Stimulated activated naive CD8-positive, alpha-beta T cell treated with anti-CD3 and anti-CD28 coated beads, Interleukin-15, amount 100 ng/mL, for 72 hours (primary cell): ENCODE measurements around the gene C1orf146.
"Not testable (repeated sequence)": the region's sequence is repeated elsewhere in the genome, so short reads cannot be mapped to it uniquely, and the experiment has no call there.

Experiments used
- ATAC-seq: fragments of 150-1000 bp; cut with Tn5 transposase; 2 replicates; pipeline ENCODE4 v1.10.0; 2021; ENCODE audit warnings: mild to moderate bottlenecking, moderate library complexity
- DNase-seq, 2 donors: peaks; one replicate each; pipeline ENCODE4 v3.0.0; 2021 to 2022
- H3K27ac Mint-ChIP-seq, 2 donors: one replicate each; pipeline ENCODE4 v1.8.0; 2022; ENCODE audit warnings: mild to moderate bottlenecking in 2 of 2, mixed read lengths in 2 of 2, moderate library complexity in 2 of 2
- H3K27me3 Mint-ChIP-seq: one replicate; pipeline ENCODE4 v1.8.0; 2022; ENCODE audit warnings: mixed read lengths
- H3K4me1 Mint-ChIP-seq: one replicate; pipeline ENCODE4 v1.8.0; 2022; ENCODE audit warnings: mild to moderate bottlenecking, mixed read lengths
- H3K4me3 Mint-ChIP-seq, 2 donors: one replicate each; pipeline ENCODE4 v1.8.0; 2022; ENCODE audit warnings: mild to moderate bottlenecking in 2 of 2, mixed read lengths in 2 of 2, moderate library complexity in 1 of 2
- H3K9me3 Mint-ChIP-seq, 2 donors: one replicate each; pipeline ENCODE4 v1.8.0; 2022; ENCODE audit warnings: mixed read lengths in 2 of 2

Gene C1orf146

DNA sequence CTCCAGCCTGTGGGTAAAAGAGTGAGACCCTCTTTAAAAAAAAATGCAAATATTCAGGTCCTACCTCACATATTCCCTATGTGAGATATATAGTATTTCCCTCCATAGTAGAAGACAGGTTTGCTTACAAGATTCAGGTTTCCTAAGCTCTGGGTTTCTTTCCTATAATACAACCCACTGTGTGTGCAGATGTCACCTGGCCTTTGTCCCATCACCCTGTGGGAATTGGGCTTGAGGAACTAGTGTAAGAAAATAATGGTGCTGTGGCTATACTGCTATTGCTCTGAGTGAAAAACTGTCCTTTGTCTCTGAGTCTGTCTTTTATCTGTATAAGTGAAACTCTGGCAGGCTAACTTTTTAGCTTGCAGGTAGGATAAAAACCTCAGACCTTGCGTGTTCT is 13.0 kb downstream of the C1orf146 start:
- Mint-ChIP-seq H3K27me3 (no peaks in the 10 kb centered on the region), H3K4me3 (no peak overlapping the region), H3K4me1 (no peaks in the 10 kb centered on the region), H3K27ac (no peak overlapping the region), H3K9me3 (no peaks in the 10 kb centered on the region)
- DNase-seq, result no peak
- ATAC-seq, result no peak

GRCh38 chr1:92240034-92240433 is 22.3 kb downstream of the C1orf146 start:
- no peak overlapping the region for H3K27ac Mint-ChIP-seq
- H3K4me1 Mint-ChIP-seq, result no peaks in the 10 kb centered on the region
- ATAC-seq (no peak), DNase-seq (no peak)
- peaks cover 12% of the 10 kb centered on the region for H3K27me3 Mint-ChIP-seq
- no peak overlapping the region for H3K4me3 Mint-ChIP-seq
- H3K9me3 Mint-ChIP-seq, result no peaks in the 10 kb centered on the region

DNA sequence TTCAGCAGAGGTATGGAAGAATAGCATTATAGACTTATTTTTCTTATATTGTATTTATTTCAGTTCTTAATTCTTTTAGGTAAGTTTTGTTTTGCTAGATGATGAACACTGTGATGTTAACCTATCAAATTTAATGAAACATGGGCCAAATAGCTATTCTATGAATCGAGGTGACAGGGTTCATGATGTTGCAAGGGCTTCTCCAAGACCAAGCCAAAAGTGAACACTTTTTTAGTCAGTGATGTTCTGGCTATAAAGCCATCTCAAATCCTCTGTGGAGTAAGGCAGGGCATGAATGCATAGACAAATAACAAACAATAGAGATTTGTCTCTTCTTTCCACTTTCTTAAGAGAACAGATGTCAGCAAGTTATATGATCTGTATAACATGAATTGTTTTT is 26.7 kb downstream of the C1orf146 start:
- no peak for DNase-seq
- no peak for ATAC-seq
- no peaks in the 10 kb centered on the region for H3K27me3 Mint-ChIP-seq
- H3K27ac Mint-ChIP-seq, result no peak overlapping the region
- no peaks in the 10 kb centered on the region for H3K9me3 Mint-ChIP-seq
- H3K4me1 Mint-ChIP-seq, result no peaks in the 10 kb centered on the region
- no peak overlapping the region for H3K4me3 Mint-ChIP-seq

GRCh38 chr1:92254714-92255113 is 37.0 kb downstream of the C1orf146 start:
- not testable (repeated sequence) for H3K27me3 Mint-ChIP-seq, DNase-seq, ATAC-seq, H3K27ac Mint-ChIP-seq, H3K4me3 Mint-ChIP-seq, H3K4me1 Mint-ChIP-seq
- peaks cover 19 to 35% of the 10 kb centered on the region in 2 donors for H3K9me3 Mint-ChIP-seq

- no peak for ATAC-seq
- H3K4me1 Mint-ChIP-seq, result no peaks in the 10 kb centered on the region
- peaks cover 19 to 23% of the 10 kb centered on the region in 2 donors for H3K9me3 Mint-ChIP-seq
- no peak for DNase-seq
- H3K4me3 Mint-ChIP-seq, result no peak overlapping the region
- no peaks in the 10 kb centered on the region for H3K27me3 Mint-ChIP-seq
- no peak overlapping the region for H3K27ac Mint-ChIP-seq
Observed at GRCh38 chr1:92259350-92259749, 41.6 kb downstream of the C1orf146 start.

DNA sequence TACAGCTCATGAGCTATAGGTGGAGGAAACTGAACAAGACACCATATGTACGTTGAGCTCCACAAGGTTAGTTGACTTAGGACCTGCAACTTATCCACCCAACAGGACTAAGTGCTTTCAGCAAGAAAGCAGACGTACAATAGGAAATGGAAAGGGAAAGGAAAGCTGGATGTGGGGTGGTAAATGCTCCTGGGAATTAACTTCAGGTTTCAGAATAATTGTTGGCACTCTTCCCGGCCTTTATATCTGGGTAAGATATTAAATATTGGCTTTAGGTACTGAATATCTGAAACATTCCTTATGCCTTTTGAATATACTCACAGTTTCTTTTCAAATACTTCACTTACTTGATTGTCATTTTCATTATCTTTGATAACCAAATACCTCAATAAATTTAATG is 44.8 kb downstream of the C1orf146 start:
- Mint-ChIP-seq H3K9me3 (peaks cover 0 to 4% of the 10 kb centered on the region in 2 donors), H3K27me3 (no peaks in the 10 kb centered on the region), H3K4me1 (no peaks in the 10 kb centered on the region), H3K27ac (no peak overlapping the region), H3K4me3 (no peak overlapping the region)
- ATAC-seq (no peak), DNase-seq (no peak)

GRCh38 chr1:92273039-92273438 is 55.3 kb downstream of the C1orf146 start:
- Mint-ChIP-seq H3K4me1 (no peaks in the 10 kb centered on the region), H3K27ac (no peak overlapping the region), H3K4me3 (no peak overlapping the region), H3K27me3 (no peaks in the 10 kb centered on the region), H3K9me3 (no peaks in the 10 kb centered on the region)
- DNase-seq (no peak), ATAC-seq (no peak)

DNA sequence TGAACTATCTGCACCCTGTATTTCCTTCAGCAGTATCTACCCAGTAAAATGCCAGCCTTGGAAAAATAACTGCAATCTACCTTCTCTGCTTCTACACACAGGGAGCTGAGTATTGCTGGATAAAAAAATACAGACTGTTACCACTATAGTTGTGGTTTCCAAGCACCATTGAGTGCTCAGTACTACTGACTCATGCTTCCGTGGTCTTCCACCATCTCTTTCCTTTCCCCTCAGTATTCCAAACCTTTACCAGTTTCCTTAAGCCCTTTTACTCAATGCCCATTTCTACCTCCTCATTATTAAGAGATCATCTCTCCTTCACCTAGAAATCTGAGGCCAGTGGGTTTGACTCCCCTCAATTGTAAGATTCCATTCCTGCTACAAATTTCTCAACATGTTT is 57.2 kb downstream of the C1orf146 start:
- ATAC-seq, result no peak
- Mint-ChIP-seq H3K4me1 (no peaks in the 10 kb centered on the region), H3K4me3 (no peak overlapping the region)

DNA sequence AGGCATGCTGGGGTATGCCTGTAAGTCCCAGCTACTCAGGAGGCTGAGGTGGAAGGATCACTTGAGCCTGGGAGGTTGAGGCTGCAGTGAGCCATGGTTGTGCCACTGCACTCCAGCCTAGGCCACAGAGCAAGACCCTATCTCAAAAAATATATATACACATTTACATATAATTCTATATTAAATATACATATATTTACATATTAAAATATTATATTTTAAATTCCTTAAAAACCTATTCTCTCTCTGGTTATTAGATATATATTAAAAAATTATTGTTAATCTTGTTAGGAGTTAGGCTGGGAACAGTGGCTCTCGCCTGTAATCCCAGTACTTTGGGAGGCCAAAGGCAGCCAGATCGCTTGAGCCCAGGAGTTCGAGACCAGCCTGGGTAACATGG is 58.4 kb downstream of the C1orf146 start:
- no peaks in the 10 kb centered on the region for H3K9me3 Mint-ChIP-seq
- no peaks in the 10 kb centered on the region for H3K27me3 Mint-ChIP-seq
- DNase-seq (no peak), ATAC-seq (no peak)
- H3K4me3 Mint-ChIP-seq, result no peak overlapping the region
- no peaks in the 10 kb centered on the region for H3K4me1 Mint-ChIP-seq
- H3K27ac Mint-ChIP-seq, result no peak overlapping the region

More for the DNA sequence above, 57.2 kb downstream of the C1orf146 start:
- Mint-ChIP-seq H3K9me3 (no peaks in the 10 kb centered on the region), H3K27ac (no peak overlapping the region), H3K27me3 (no peaks in the 10 kb centered on the region)
- DNase-seq, result no peak

GRCh38 chr1:92277105-92277723 is 59.5 kb downstream of the C1orf146 start:
- Mint-ChIP-seq H3K27ac (no peak overlapping the region), H3K4me1 (peaks cover 2% of the 10 kb centered on the region)

GRCh38 chr1:92279781-92280180 is 62.1 kb downstream of the C1orf146 start:
- H3K9me3 Mint-ChIP-seq, result not testable (repeated sequence)

More at GRCh38 chr1:92277105-92277723, 59.5 kb downstream of the C1orf146 start:
- ATAC-seq (no peak), DNase-seq (no peak)
- Mint-ChIP-seq H3K9me3 (no peaks in the 10 kb centered on the region), H3K27me3 (no peaks in the 10 kb centered on the region), H3K4me3 (no peak overlapping the region)

GRCh38 chr1:92281411-92281810 is 63.7 kb downstream of the C1orf146 start:
- not testable (repeated sequence) for H3K27ac Mint-ChIP-seq, H3K27me3 Mint-ChIP-seq, H3K4me1 Mint-ChIP-seq, H3K9me3 Mint-ChIP-seq, ATAC-seq, H3K4me3 Mint-ChIP-seq, DNase-seq

More at GRCh38 chr1:92279781-92280180, 62.1 kb downstream of the C1orf146 start:
- ATAC-seq, H3K4me1 Mint-ChIP-seq, DNase-seq, H3K4me3 Mint-ChIP-seq, H3K27ac Mint-ChIP-seq, H3K27me3 Mint-ChIP-seq: not testable (repeated sequence)

DNA sequence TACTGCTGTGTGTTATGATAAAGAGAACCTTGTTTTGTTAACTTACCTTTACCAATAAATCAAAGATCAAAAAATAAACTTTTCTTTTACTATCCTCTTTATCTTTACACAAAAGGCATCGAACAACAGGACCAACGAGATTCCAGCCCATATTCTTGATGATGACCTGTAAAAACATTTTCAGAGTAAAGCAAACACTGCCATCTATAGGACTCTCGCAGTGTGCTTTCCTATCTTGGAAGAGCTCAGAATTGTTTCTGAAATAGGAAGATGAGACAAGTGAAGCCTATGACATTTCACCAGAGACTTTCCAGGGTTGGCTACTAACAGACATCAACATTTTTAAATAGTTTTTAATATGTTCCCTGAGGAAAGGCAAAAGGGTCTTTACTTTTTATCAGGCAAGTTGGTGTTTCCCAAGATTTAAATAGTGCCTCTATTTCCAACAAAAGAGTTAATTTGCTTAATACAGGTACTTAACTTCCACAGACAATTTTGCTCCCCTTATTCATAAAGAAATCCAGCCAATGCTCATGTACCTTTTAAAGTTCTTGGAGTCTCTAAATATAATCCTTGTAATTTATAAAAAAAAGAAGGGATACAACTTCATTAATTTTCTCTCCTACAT is 73.8 kb downstream of the C1orf146 start:
- ATAC-seq, result no peak
- Mint-ChIP-seq H3K27ac (no peak overlapping the region), H3K27me3 (no peaks in the 10 kb centered on the region), H3K9me3 (no peaks in the 10 kb centered on the region), H3K4me1 (peaks cover 11% of the 10 kb centered on the region), H3K4me3 (no peak overlapping the region)
- DNase-seq, result no peak
